K562 (cell line): Measurements from ENCODE around the gene SDSL. TPM values are rescaled to one million over a fixed set of nuclear protein-coding genes. Genes with fewer than 3 reads are reported as not detected.

ENCODE experiments used
- CBFA2T2 ChIP-seq: fragments of 450-650 bp; conservative IDR thresholded peaks from 2 replicates; pipeline ENCODE4 v1.6.1; 2017; ENCODE audit warnings: mild to moderate bottlenecking
- ERF ChIP-seq: fragments of 450-650 bp; formaldehyde crosslinking; IDR thresholded peaks from 2 replicates; pipeline ENCODE4 v1.4.0; 2020; ENCODE audit warnings: mild to moderate bottlenecking, mixed read lengths
- L3MBTL2 ChIP-seq: fragments of 450-650 bp; IDR thresholded peaks from 2 replicates; pipeline ENCODE4 v1.6.1; 2016; ENCODE audit warnings: mild to moderate bottlenecking, moderate library complexity
- NR2C2 ChIP-seq, 2 experiments: fragments of 200-800 bp in 1 of 2; sonication (Bioruptor generic) in 1 of 2; sonication (generic) in 1 of 2; formaldehyde crosslinking in 1 of 2; IDR thresholded peaks; 2 replicates each; pipeline versions ENCODE4 v1.6.1 to v1.8.0; 2016 to 2022; ENCODE audit warnings: mild to moderate bottlenecking in 1 of 2, missing compliant biosample characterization in 1 of 2, missing genetic modification characterization in 1 of 2, missing genetic modification reagents in 1 of 2
- NRF1 ChIP-seq, 2 experiments: fragments of 450-650 bp; IDR thresholded peaks in 1 of 2; conservative IDR thresholded peaks in 1 of 2; 2 replicates each; pipeline ENCODE4 v1.6.1; 2014; ENCODE audit warnings: mild to moderate bottlenecking in 2 of 2
- PURB ChIP-seq: sonication (generic); formaldehyde crosslinking; IDR thresholded peaks from 2 replicates; pipeline ENCODE4 v1.9.0; 2021; ENCODE audit warnings: low read depth, mild to moderate bottlenecking, missing genetic modification reagents
- SMAD2 ChIP-seq: fragments of 150-350 bp; IDR thresholded peaks from 2 replicates; pipeline ENCODE4 v1.6.1; 2014; ENCODE audit warnings: low read depth, mild to moderate bottlenecking, low read length
- TCF7L2 ChIP-seq: fragments of 150-350 bp; IDR thresholded peaks from 2 replicates; pipeline ENCODE4 v1.6.1; 2016; ENCODE audit warnings: low read depth, mild to moderate bottlenecking, low read length, moderate library complexity
- polyA plus RNA-seq, 8 experiments: library from polyadenylated mRNA; depleted of rRNA in 4 of 8; stranded (reverse) in 5 of 8; unstranded in 3 of 8; fragments of >200 nt; fragmentation: Nextera tagmentation in 2 of 8; fragmentation: Illumina TruSeq in 1 of 8; extraction: Ambion mirVana in 2 of 8; extraction: Trizol in 1 of 8; gene quantifications; 2 replicates each; pipeline versions ENCODE4 v1.2.1 to v1.2.3, GENCODE V29; 2011 to 2014; ENCODE audit warnings: inconsistent platforms in 1 of 8, missing spikeins in 1 of 8
- total RNA-seq, 7 experiments: library from RNA; depleted of rRNA in 6 of 7; stranded (reverse); fragments of >200 nt in 6 of 7; fragmentation: Illumina TruSeq in 2 of 7; extraction: Trizol in 2 of 7; gene quantifications; 2 replicates each; pipeline versions ENCODE4 v1.2.1 to v1.2.3, GENCODE V29; 2011 to 2021; ENCODE audit warnings: low replicate concordance in 1 of 7
- TF ChIP-seq, protein P1 (sequence below): sonication (generic); formaldehyde crosslinking; IDR thresholded peaks from 2 replicates; pipeline ENCODE4 v1.4.0; 2020; ENCODE audit warnings: mild to moderate bottlenecking, missing genetic modification reagents
- TF ChIP-seq, protein P2 (sequence below): sonication (generic); formaldehyde crosslinking; IDR thresholded peaks from 2 replicates; pipeline ENCODE4 v1.8.0; 2023; ENCODE audit warnings: missing genetic modification reagents, mild to moderate bottlenecking, borderline replicate concordance
- TF ChIP-seq, protein P3 (sequence below): fragments of 450-650 bp; formaldehyde crosslinking; IDR thresholded peaks from 2 replicates; pipeline ENCODE4 v1.4.0; 2020; ENCODE audit warnings: mild to moderate bottlenecking, moderate library complexity
- TF ChIP-seq, protein P4 (sequence below): fragments of 250-450 bp; sonication (Bioruptor Pico); IDR thresholded peaks from 2 replicates; pipeline ENCODE4 v1.5.0; 2020; ENCODE audit warnings: mild to moderate bottlenecking
- TF ChIP-seq, protein P5 (sequence below): fragments of 250-450 bp; sonication (Bioruptor Pico); IDR thresholded peaks from 2 replicates; pipeline ENCODE4 v1.6.1; 2021; ENCODE audit warnings: mild to moderate bottlenecking

The SDSL gene
- total and polyA plus RNA-seq, 9 of the 15 experiments (the other 6 are each of a cell fraction or from before 2014, with no cell fraction given): 0.31 to 11.0 (median 7.4) TPM

DNA sequence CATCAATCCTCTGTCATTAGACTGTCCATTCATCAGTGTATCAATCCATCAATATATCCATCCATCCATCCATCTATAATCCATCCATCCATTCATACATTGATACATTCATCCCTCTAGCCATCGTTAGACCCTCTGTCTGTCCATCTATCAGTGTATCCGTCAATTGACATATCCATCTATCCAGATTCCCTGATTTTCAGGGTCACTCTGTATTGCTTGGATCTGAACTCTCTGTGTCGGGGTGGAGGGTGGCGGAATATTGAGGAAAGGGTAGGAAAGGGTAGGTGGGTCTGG lies 17.1 kb downstream of the SDSL start (continued):
- TF ChIP-seq, protein P1, sequence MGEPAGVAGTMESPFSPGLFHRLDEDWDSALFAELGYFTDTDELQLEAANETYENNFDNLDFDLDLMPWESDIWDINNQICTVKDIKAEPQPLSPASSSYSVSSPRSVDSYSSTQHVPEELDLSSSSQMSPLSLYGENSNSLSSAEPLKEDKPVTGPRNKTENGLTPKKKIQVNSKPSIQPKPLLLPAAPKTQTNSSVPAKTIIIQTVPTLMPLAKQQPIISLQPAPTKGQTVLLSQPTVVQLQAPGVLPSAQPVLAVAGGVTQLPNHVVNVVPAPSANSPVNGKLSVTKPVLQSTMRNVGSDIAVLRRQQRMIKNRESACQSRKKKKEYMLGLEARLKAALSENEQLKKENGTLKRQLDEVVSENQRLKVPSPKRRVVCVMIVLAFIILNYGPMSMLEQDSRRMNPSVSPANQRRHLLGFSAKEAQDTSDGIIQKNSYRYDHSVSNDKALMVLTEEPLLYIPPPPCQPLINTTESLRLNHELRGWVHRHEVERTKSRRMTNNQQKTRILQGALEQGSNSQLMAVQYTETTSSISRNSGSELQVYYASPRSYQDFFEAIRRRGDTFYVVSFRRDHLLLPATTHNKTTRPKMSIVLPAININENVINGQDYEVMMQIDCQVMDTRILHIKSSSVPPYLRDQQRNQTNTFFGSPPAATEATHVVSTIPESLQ (CRISPR knock-in tag): no peak
- TF ChIP-seq TCF7L2 (no peak), NRF1 (conservative IDR thresholded peaks at IDR 0.05 in 1 of 2, IDR thresholded peaks at IDR 0.05 in 1 of 2) (no peak), ERF (CRISPR knock-in tag) (no peak), CBFA2T2 (no peak), SMAD2 (no peak), PURB (CRISPR knock-in tag) (no peak), L3MBTL2 (no peak), NR2C2 (CRISPR knock-in tag; IDR thresholded peaks at IDR 0.05) (no peak), NR2C2 (tag; IDR thresholded peaks at IDR 0.05) (no peak)
- TF ChIP-seq, protein P2, sequence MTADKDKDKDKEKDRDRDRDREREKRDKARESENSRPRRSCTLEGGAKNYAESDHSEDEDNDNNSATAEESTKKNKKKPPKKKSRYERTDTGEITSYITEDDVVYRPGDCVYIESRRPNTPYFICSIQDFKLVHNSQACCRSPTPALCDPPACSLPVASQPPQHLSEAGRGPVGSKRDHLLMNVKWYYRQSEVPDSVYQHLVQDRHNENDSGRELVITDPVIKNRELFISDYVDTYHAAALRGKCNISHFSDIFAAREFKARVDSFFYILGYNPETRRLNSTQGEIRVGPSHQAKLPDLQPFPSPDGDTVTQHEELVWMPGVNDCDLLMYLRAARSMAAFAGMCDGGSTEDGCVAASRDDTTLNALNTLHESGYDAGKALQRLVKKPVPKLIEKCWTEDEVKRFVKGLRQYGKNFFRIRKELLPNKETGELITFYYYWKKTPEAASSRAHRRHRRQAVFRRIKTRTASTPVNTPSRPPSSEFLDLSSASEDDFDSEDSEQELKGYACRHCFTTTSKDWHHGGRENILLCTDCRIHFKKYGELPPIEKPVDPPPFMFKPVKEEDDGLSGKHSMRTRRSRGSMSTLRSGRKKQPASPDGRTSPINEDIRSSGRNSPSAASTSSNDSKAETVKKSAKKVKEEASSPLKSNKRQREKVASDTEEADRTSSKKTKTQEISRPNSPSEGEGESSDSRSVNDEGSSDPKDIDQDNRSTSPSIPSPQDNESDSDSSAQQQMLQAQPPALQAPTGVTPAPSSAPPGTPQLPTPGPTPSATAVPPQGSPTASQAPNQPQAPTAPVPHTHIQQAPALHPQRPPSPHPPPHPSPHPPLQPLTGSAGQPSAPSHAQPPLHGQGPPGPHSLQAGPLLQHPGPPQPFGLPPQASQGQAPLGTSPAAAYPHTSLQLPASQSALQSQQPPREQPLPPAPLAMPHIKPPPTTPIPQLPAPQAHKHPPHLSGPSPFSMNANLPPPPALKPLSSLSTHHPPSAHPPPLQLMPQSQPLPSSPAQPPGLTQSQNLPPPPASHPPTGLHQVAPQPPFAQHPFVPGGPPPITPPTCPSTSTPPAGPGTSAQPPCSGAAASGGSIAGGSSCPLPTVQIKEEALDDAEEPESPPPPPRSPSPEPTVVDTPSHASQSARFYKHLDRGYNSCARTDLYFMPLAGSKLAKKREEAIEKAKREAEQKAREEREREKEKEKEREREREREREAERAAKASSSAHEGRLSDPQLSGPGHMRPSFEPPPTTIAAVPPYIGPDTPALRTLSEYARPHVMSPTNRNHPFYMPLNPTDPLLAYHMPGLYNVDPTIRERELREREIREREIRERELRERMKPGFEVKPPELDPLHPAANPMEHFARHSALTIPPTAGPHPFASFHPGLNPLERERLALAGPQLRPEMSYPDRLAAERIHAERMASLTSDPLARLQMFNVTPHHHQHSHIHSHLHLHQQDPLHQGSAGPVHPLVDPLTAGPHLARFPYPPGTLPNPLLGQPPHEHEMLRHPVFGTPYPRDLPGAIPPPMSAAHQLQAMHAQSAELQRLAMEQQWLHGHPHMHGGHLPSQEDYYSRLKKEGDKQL: no peak
- TF ChIP-seq, protein P3, sequence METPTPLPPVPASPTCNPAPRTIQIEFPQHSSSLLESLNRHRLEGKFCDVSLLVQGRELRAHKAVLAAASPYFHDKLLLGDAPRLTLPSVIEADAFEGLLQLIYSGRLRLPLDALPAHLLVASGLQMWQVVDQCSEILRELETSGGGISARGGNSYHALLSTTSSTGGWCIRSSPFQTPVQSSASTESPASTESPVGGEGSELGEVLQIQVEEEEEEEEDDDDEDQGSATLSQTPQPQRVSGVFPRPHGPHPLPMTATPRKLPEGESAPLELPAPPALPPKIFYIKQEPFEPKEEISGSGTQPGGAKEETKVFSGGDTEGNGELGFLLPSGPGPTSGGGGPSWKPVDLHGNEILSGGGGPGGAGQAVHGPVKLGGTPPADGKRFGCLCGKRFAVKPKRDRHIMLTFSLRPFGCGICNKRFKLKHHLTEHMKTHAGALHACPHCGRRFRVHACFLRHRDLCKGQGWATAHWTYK (CRISPR knock-in tag): no peak
- TF ChIP-seq, protein P4, sequence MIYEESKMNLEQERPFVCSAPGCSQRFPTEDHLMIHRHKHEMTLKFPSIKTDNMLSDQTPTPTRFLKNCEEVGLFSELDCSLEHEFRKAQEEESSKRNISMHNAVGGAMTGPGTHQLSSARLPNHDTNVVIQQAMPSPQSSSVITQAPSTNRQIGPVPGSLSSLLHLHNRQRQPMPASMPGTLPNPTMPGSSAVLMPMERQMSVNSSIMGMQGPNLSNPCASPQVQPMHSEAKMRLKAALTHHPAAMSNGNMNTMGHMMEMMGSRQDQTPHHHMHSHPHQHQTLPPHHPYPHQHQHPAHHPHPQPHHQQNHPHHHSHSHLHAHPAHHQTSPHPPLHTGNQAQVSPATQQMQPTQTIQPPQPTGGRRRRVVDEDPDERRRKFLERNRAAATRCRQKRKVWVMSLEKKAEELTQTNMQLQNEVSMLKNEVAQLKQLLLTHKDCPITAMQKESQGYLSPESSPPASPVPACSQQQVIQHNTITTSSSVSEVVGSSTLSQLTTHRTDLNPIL (CRISPR knock-in tag): no peak
- TF ChIP-seq, protein P5, sequence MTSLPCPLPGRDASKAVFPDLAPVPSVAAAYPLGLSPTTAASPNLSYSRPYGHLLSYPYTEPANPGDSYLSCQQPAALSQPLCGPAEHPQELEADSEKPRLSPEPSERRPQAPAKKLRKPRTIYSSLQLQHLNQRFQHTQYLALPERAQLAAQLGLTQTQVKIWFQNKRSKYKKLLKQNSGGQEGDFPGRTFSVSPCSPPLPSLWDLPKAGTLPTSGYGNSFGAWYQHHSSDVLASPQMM: no peak
